H1 (cell line): ENCODE data around the gene OSBPL3. TPM values are rescaled to one million over a fixed set of nuclear protein-coding genes. Genes with fewer than 3 reads are reported as not detected.

ENCODE experiments used
- CTCF ChIA-PET: fragments of 300-600 bp; sonication (Branson Sonifier 250); formaldehyde crosslinking; loops from one replicate; lab custom pipeline; 2021; ENCODE audit not compliant: partially characterized antibody; lab: Charles Lee
- POLR2A ChIA-PET: fragments of 300-600 bp; sonication (Branson Sonifier 250); formaldehyde crosslinking; loops from one replicate; lab custom pipeline; 2021; ENCODE audit warnings: inconsistent platforms; ENCODE audit not compliant: partially characterized antibody; lab: Charles Lee
- DNase-seq, 2 experiments: peaks; one replicate each; pipeline versions ENCODE4 v3.0.0 to v3.0.0-alpha.2; 2010 to 2022; ENCODE audit warnings: low spot score in 2 of 2, low read depth in 1 of 2, mixed read lengths in 1 of 2
- FAIRE-seq: peaks from 2 replicates; lab custom pipeline; 2011; peaks lifted over from hg19 to GRCh38; lab: Jason Lieb, UNC
- H2AFZ ChIP-seq: 2 replicates; pipeline ENCODE4 v1.8.1; 2012; ENCODE audit warnings: low read length, inconsistent platforms
- H2AK5ac ChIP-seq: 2 replicates; pipeline ENCODE4 v1.6.1; 2013; ENCODE audit warnings: low read depth, low read length
- H2BK120ac ChIP-seq: replicated peaks from 2 replicates; pipeline ENCODE3; 2013; ENCODE audit warnings: low read depth, low read length, inconsistent platforms
- H2BK12ac ChIP-seq: 2 replicates; pipeline ENCODE4 v1.6.1; 2013; ENCODE audit warnings: low read depth, low read length
- H2BK15ac ChIP-seq: 2 replicates; pipeline ENCODE4 v1.6.1; 2013; ENCODE audit warnings: low read length
- H2BK20ac ChIP-seq: 2 replicates; pipeline ENCODE4 v1.6.1; 2013; ENCODE audit warnings: low read length
- H2BK5ac ChIP-seq: 2 replicates; pipeline ENCODE4 v1.6.1; 2013; ENCODE audit warnings: low read depth, low read length
- H3K14ac ChIP-seq: 2 replicates; pipeline ENCODE4 v1.6.1; 2013; ENCODE audit warnings: inconsistent platforms; ENCODE audit not compliant: insufficient read length
- H3K18ac ChIP-seq: 2 replicates; pipeline ENCODE4 v1.6.1; 2013; ENCODE audit warnings: low read length; ENCODE audit errors: extremely low read depth
- H3K23ac ChIP-seq: 2 replicates; pipeline ENCODE4 v1.6.1; 2013; ENCODE audit warnings: inconsistent platforms; ENCODE audit not compliant: insufficient read length
- H3K23me2 ChIP-seq: 2 replicates; pipeline ENCODE4 v1.6.1; 2013; ENCODE audit warnings: low read depth, low read length
- H3K27ac ChIP-seq: 2 replicates; pipeline ENCODE4 v1.6.1; 2011; ENCODE audit warnings: low read depth, low read length, inconsistent platforms
- H3K27me3 ChIP-seq, 4 experiments: replicated peaks in 1 of 4; 1 replicate in 1 of 4; 2 replicates in 3 of 4; pipeline versions ENCODE4 v1.6.1 to v1.8.1; 2011 to 2013; ENCODE audit warnings: low read length in 3 of 4, mild to moderate bottlenecking in 3 of 4, inconsistent platforms in 2 of 4, mixed read lengths in 2 of 4, moderate library complexity in 1 of 4; ENCODE audit not compliant: control insufficient read depth in 3 of 4, insufficient read depth in 3 of 4; ENCODE audit errors: extremely low read depth in 1 of 4
- H3K36me3 ChIP-seq, 4 experiments: 2 replicates each; pipeline versions ENCODE4 v1.6.1 to v1.8.1; 2011 to 2013; ENCODE audit warnings: mild to moderate bottlenecking in 4 of 4, low read length in 3 of 4, moderate library complexity in 2 of 4, control low read depth in 1 of 4, inconsistent platforms in 1 of 4; ENCODE audit not compliant: insufficient read depth in 4 of 4, control insufficient read depth in 2 of 4
- H3K4ac ChIP-seq: replicated peaks from 2 replicates; pipeline ENCODE3; 2013; ENCODE audit warnings: low read length, low read depth, mixed read lengths, inconsistent platforms; ENCODE audit not compliant: insufficient read length
- H3K4me1 ChIP-seq, 4 experiments: replicated peaks in 1 of 4; 1 replicate in 1 of 4; 2 replicates in 3 of 4; pipeline versions ENCODE4 v1.6.1 to v1.8.1; 2011 to 2013; ENCODE audit warnings: low read length in 3 of 4, inconsistent platforms in 2 of 4, mixed read lengths in 1 of 4; ENCODE audit not compliant: insufficient read depth in 4 of 4, control insufficient read depth in 3 of 4
- H3K4me2 ChIP-seq, 2 experiments: 2 replicates each; pipeline versions ENCODE4 v1.6.1 to v1.8.1; 2011 to 2013; ENCODE audit warnings: low read depth in 2 of 2, low read length in 2 of 2, control low read depth in 1 of 2, inconsistent platforms in 1 of 2, mild to moderate bottlenecking in 1 of 2; ENCODE audit not compliant: insufficient read depth in 1 of 2
- H3K4me3 ChIP-seq, 4 experiments: fragments of 200-600, 300-600 bp in 1 of 4; sonication (generic), shearing (Covaris generic), sonication (Bioruptor Twin) in 1 of 4; 2 replicates each; pipeline versions ENCODE4 v1.5.1 to v1.8.1; 2011 to 2016; ENCODE audit warnings: low read length in 4 of 4, low read depth in 3 of 4, control low read depth in 2 of 4, inconsistent platforms in 2 of 4, mild to moderate bottlenecking in 2 of 4, mixed read lengths in 1 of 4, moderate library complexity in 1 of 4; ENCODE audit not compliant: insufficient read depth in 2 of 4; ENCODE audit errors: extremely low read depth in 1 of 4
- H3K56ac ChIP-seq: replicated peaks from 2 replicates; pipeline ENCODE3; 2013; ENCODE audit warnings: low read depth, mild to moderate bottlenecking, mixed read lengths, low read length, inconsistent platforms; ENCODE audit not compliant: insufficient read length
- H3K79me1 ChIP-seq: 2 replicates; pipeline ENCODE4 v1.6.1; 2013; ENCODE audit warnings: low read depth, low read length, control low read depth
- H3K79me2 ChIP-seq, 2 experiments: 2 replicates each; pipeline versions ENCODE4 v1.6.1 to v1.8.1; 2012 to 2013; ENCODE audit warnings: low read length in 2 of 2, mild to moderate bottlenecking in 2 of 2, inconsistent platforms in 1 of 2; ENCODE audit not compliant: insufficient read depth in 2 of 2, control insufficient read depth in 1 of 2
- H3K9ac ChIP-seq, 4 experiments: replicated peaks in 1 of 4; 1 replicate in 1 of 4; 2 replicates in 3 of 4; pipeline versions ENCODE4 v1.6.1 to v1.8.1; 2011 to 2013; ENCODE audit warnings: low read depth in 3 of 4, low read length in 3 of 4, control low read depth in 2 of 4, mild to moderate bottlenecking in 2 of 4, moderate library complexity in 2 of 4, inconsistent platforms in 1 of 4; ENCODE audit errors: extremely low read depth in 1 of 4
- H3K9me3 ChIP-seq, 2 experiments: 2 replicates each; pipeline versions ENCODE4 v1.6.1 to v1.8.1; 2012 to 2013; ENCODE audit warnings: mild to moderate bottlenecking in 2 of 2, moderate library complexity in 2 of 2, control low read depth in 1 of 2, inconsistent platforms in 1 of 2, low read depth in 1 of 2, low read length in 1 of 2, mixed read lengths in 1 of 2; ENCODE audit not compliant: insufficient read depth in 2 of 2
- H4K20me1 ChIP-seq, 2 experiments: replicated peaks in 1 of 2; 2 replicates each; pipeline versions ENCODE3 to v1.8.1; 2011 to 2013; ENCODE audit warnings: inconsistent platforms in 2 of 2, low read length in 2 of 2, mild to moderate bottlenecking in 1 of 2; ENCODE audit not compliant: insufficient read depth in 2 of 2, control insufficient read depth in 1 of 2
- H4K5ac ChIP-seq: 2 replicates; pipeline ENCODE4 v1.6.1; 2013; ENCODE audit warnings: low read length, low read depth, mixed read lengths, inconsistent platforms; ENCODE audit not compliant: insufficient read length
- H4K8ac ChIP-seq: 2 replicates; pipeline ENCODE4 v1.8.0; 2013; ENCODE audit warnings: mild to moderate bottlenecking, moderate library complexity, low read length, inconsistent platforms; ENCODE audit not compliant: insufficient read depth; ENCODE audit errors: extremely low read depth
- H4K91ac ChIP-seq: replicated peaks from 2 replicates; pipeline ENCODE3; 2013; ENCODE audit warnings: low read length, mixed read lengths, inconsistent platforms; ENCODE audit not compliant: insufficient read length
- CHD1 ChIP-seq: IDR thresholded peaks from 2 replicates; pipeline ENCODE4 v1.6.1; 2012; ENCODE audit warnings: low read depth, low read length, improper control_type of control experiment
- MAFK ChIP-seq: IDR thresholded peaks from 2 replicates; pipeline ENCODE4 v1.6.1; 2012; ENCODE audit warnings: low read depth, mild to moderate bottlenecking, improper control_type of control experiment, low read length
- SIRT6 ChIP-seq: IDR thresholded peaks from one replicate; pipeline ENCODE4 v1.7.1; 2012; ENCODE audit warnings: low read length, inconsistent platforms
- WGBS, 2 experiments: shearing (Covaris generic) in 1 of 2; methylation state at CpG; one replicate each; pipeline versions ENCODE4 v1.1.6 to v1.1.7; 2013 to 2015; ENCODE audit warnings: low lambda C conversion rate in 2 of 2, mixed read lengths in 2 of 2, inconsistent platforms in 1 of 2, low coverage in 1 of 2, missing lambda C conversion rate in 1 of 2; ENCODE audit not compliant: insufficient replicate concordance in 2 of 2, insufficient coverage in 1 of 2, insufficient read length in 1 of 2; ENCODE audit errors: extremely low coverage in 1 of 2, missing lambda C conversion rate in 1 of 2; 5-methylcytosine and 5-hydroxymethylcytosine counted together
- polyA plus RNA-seq, 7 experiments: library from polyadenylated mRNA; depleted of rRNA in 3 of 7; stranded (reverse) in 5 of 7; unstranded in 2 of 7; fragments of >200 nt in 5 of 7; fragments of 200-250 nt in 2 of 7; gene quantifications; 1 replicate in 5 of 7; 2 replicates in 1 of 7; 4 replicates in 1 of 7; pipeline versions ENCODE4 v1.2.1 to v1.2.3, GENCODE V29; 2011 to 2013; ENCODE audit warnings: missing spikeins in 2 of 7, mixed read lengths in 2 of 7
- total RNA-seq: library from RNA; stranded (reverse); fragmentation: NEBNext Ultra II Directional; extraction: Animal tissue kit (Norgen Biotek cat#: 25700); gene quantifications from 2 replicates; pipeline ENCODE4 v1.2.1, GENCODE V29; 2021

The OSBPL3 gene
- total and polyA plus RNA-seq, 2 of the 8 experiments (the other 6 are each of a cell fraction or from before 2014, with no cell fraction given), result 2.8 to 13.9 TPM

DNA sequence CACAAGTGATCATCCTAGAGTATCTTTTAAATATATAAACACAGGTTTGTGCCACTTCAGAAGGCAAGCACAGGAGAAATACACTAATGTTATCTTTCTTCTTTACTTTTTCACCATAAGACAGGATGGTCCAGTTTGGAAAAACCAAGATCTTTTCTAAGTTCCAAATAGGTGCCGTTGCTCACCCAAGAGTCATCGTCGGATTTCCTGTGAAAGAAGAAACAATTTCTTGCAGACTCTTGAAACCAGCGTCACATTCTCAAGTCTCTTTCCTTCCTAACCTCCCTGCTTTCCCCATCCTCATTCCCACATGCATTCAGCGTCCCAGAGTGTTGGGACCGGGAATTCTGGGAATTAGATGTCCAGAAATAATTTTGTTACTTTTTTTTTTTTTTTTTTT, 179.9 kb downstream of the OSBPL3 start:
- no peak overlapping the region for H2BK20ac ChIP-seq
- H3K18ac ChIP-seq, result no peak overlapping the region
- no peak overlapping the region for H3K14ac ChIP-seq
- H3K9me3 ChIP-seq, result no peaks in the 10 kb centered on the region; a peak in 1 of 4 replicates
- no peak overlapping the region for H3K4me3 ChIP-seq
- no peak overlapping the region for H3K9ac ChIP-seq
- H4K8ac ChIP-seq, result no peak overlapping the region
- no peak overlapping the region for H3K56ac ChIP-seq
- H3K79me1 ChIP-seq, result no peaks in the 10 kb centered on the region
- H3K4me1 ChIP-seq, result peaks cover 0 to 2% (median 0%) of the 10 kb centered on the region in 4 experiments; a peak in 1 of 7 replicates
- H2AK5ac ChIP-seq, result no peak overlapping the region
- no peak overlapping the region for H3K4me2 ChIP-seq
- H2BK15ac ChIP-seq, result no peak overlapping the region
- peaks cover 0 to 4% (median 0%) of the 10 kb centered on the region in 4 experiments; a peak in 3 of 8 replicates for H3K36me3 ChIP-seq
- H3K23me2 ChIP-seq, result peaks cover 2% of the 10 kb centered on the region; the same call in 1 of the 2 replicates
- H4K20me1 ChIP-seq, result no peaks in the 10 kb centered on the region
- no peak overlapping the region for H3K4ac ChIP-seq
- no peak overlapping the region for H4K91ac ChIP-seq
- H2BK120ac ChIP-seq, result no peak overlapping the region
- H3K27me3 ChIP-seq, result no peaks in the 10 kb centered on the region
- POLR2A ChIA-PET, result no interaction called here
- no peak overlapping the region for H2BK12ac ChIP-seq
- DNase-seq (no peak), FAIRE-seq (no peak)
- WGBS, 2 experiments, result 95% methylated on average over 6 of the region's 6 CpGs; no CpG with 5 or more reads in 1 of the 2 experiments
- H3K23ac ChIP-seq, result no peak overlapping the region
- no peak overlapping the region for H3K27ac ChIP-seq
- H3K79me2 ChIP-seq, result no peaks in the 10 kb centered on the region
- no peak overlapping the region for H2AFZ ChIP-seq
- no peak overlapping the region for H2BK5ac ChIP-seq
- CTCF ChIA-PET, result interaction anchor here (0.6 to 1.5 kb wide), 5 partner anchors 13 to 298 kb away, joined by 3 to 7 read pairs (median 4); no protein-coding TSS in a partner anchor
- no peak overlapping the region for H4K5ac ChIP-seq
- no peak for TF ChIP-seq CHD1
- no peak for TF ChIP-seq MAFK
- TF ChIP-seq SIRT6, result no peak
